Measurements from ENCODE around the gene SPEM2. TPM values are rescaled to one million over a fixed set of nuclear protein-coding genes. Genes with fewer than 3 reads are reported as not detected.
A peak's percentile ranks its signal among the peaks of the same experiment; 100 is the strongest.

SPEM2 gene
- total RNA-seq, 3 donors from 2014 or later (not counting 1 experiment from before 2014, with no cell fraction given), result not detected

DNA sequence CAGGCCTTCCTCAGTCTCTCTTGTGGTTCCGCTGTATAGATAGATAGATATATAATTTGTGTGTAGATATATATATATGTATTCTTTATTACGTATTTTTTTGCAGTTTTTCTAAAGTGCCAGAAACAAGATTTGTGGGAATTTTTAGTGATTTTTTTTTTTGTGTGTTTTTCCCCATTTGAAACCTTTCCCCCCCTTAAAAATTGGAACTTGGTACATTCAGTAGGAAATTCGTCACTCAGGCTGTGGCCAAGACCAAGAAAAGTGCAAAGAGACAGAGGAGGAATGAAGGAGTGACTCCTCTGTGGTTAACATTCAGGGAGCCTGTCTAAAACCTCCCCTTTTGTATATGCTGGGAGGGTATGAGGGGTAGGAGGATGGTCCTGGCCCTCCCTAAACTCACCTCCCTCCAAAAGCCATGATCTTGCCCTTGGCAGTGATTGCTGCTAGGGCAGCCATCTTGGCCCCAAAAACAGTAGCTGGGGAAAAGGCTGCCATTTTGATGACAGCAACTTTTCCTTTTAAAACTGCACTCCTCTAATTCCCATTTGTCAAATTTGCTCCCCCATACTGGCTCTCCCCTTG lies 34.6 kb downstream of the SPEM2 start:
- peaks cover 13% of the 10 kb centered on the region for H3K4me1 ChIP-seq (ENCODE audit: control insufficient read depth, insufficient read depth, low read length)
- Mint-ChIP-seq H3K27ac (peak overlapping the region; percentile 38 to 57), H3K27me3 (ENCODE audit: low read depth in 2 of 2) (no peaks in the 10 kb centered on the region), H3K4me1 (peaks cover 10 to 19% of the 10 kb centered on the region in 2 donors), H3K36me3 (no peaks in the 10 kb centered on the region), H3K9me3 (no peaks in the 10 kb centered on the region), H3K4me3 (no peak overlapping the region)
- ATAC-seq, result no peak
- no peak overlapping the region for H3K4me3 ChIP-seq (ENCODE audit: low read length)
- no peaks in the 10 kb centered on the region for H3K27me3 ChIP-seq (ENCODE audit: control insufficient read depth, insufficient read depth, low read length)
- no peak overlapping the region for H3K27ac ChIP-seq (ENCODE audit: low read length)
- H3K36me3 ChIP-seq (ENCODE audit: control insufficient read depth, insufficient read depth, low read length), result peaks cover 22% of the 10 kb centered on the region
- H3K9me3 ChIP-seq (ENCODE audit: control insufficient read depth, insufficient read depth, low read length), result no peaks in the 10 kb centered on the region
- WGBS (ENCODE audit: insufficient coverage), result 90% methylated on average over 3 of the region's 3 CpGs
- TF ChIP-seq, protein P1, sequence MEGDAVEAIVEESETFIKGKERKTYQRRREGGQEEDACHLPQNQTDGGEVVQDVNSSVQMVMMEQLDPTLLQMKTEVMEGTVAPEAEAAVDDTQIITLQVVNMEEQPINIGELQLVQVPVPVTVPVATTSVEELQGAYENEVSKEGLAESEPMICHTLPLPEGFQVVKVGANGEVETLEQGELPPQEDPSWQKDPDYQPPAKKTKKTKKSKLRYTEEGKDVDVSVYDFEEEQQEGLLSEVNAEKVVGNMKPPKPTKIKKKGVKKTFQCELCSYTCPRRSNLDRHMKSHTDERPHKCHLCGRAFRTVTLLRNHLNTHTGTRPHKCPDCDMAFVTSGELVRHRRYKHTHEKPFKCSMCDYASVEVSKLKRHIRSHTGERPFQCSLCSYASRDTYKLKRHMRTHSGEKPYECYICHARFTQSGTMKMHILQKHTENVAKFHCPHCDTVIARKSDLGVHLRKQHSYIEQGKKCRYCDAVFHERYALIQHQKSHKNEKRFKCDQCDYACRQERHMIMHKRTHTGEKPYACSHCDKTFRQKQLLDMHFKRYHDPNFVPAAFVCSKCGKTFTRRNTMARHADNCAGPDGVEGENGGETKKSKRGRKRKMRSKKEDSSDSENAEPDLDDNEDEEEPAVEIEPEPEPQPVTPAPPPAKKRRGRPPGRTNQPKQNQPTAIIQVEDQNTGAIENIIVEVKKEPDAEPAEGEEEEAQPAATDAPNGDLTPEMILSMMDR (IDR thresholded peaks at IDR 0.05), result no peak
- no peak for DNase-seq
- intact Hi-C loops (cut with micrococcal nuclease), result no loop called here

GRCh38 chr17:7460850-7461660 lies 35.6 kb downstream of the SPEM2 start:
- intact Hi-C loops (cut with micrococcal nuclease), result no loop called here
- H3K27me3 ChIP-seq (ENCODE audit: control insufficient read depth, insufficient read depth, low read length), result no peaks in the 10 kb centered on the region
- peaks cover 8% of the 10 kb centered on the region for H3K4me1 ChIP-seq (ENCODE audit: control insufficient read depth, insufficient read depth, low read length)
- ATAC-seq (no peak), DNase-seq (no peak)
- Mint-ChIP-seq H3K4me1 (peaks cover 4 to 14% of the 10 kb centered on the region in 2 donors), H3K4me3 (no peak overlapping the region), H3K27me3 (ENCODE audit: low read depth in 2 of 2) (no peaks in the 10 kb centered on the region), H3K36me3 (no peaks in the 10 kb centered on the region), H3K27ac (peak overlapping the region in 1 of 2 donors; percentile 24), H3K9me3 (no peaks in the 10 kb centered on the region)
- TF ChIP-seq, protein P1 (IDR thresholded peaks at IDR 0.05), result no peak
- WGBS (ENCODE audit: insufficient coverage), result 97% methylated on average over 6 of the region's 7 CpGs
- H3K27ac ChIP-seq (ENCODE audit: low read length), result no peak overlapping the region
- H3K36me3 ChIP-seq (ENCODE audit: control insufficient read depth, insufficient read depth, low read length), result peaks cover 28% of the 10 kb centered on the region
- H3K9me3 ChIP-seq (ENCODE audit: control insufficient read depth, insufficient read depth, low read length), result no peaks in the 10 kb centered on the region
- H3K4me3 ChIP-seq (ENCODE audit: low read length), result no peak overlapping the region

- peak overlapping the region in 1 of 2 donors; percentile 27 for H3K27ac Mint-ChIP-seq
- H3K27ac ChIP-seq (ENCODE audit: low read length), result no peak overlapping the region
- DNase-seq, result no peak
- H3K4me3 Mint-ChIP-seq, result no peak overlapping the region
- intact Hi-C loops (cut with micrococcal nuclease), result no loop called here
- H3K4me1 Mint-ChIP-seq, result peaks cover 11 to 23% of the 10 kb centered on the region in 2 donors
- H3K4me3 ChIP-seq (ENCODE audit: low read length), result no peak overlapping the region
- H3K27me3 ChIP-seq (ENCODE audit: control insufficient read depth, insufficient read depth, low read length), result no peaks in the 10 kb centered on the region
- H3K9me3 Mint-ChIP-seq, result no peaks in the 10 kb centered on the region
- 95% methylated on average over 44 of the region's 44 CpGs for WGBS (ENCODE audit: insufficient coverage)
- H3K27me3 Mint-ChIP-seq (ENCODE audit: low read depth in 2 of 2), result no peaks in the 10 kb centered on the region
- ATAC-seq, result peak in 1 of 3 donors; percentile 6
- H3K36me3 ChIP-seq (ENCODE audit: control insufficient read depth, insufficient read depth, low read length), result peaks cover 35% of the 10 kb centered on the region
- H3K4me1 ChIP-seq (ENCODE audit: control insufficient read depth, insufficient read depth, low read length), result peaks cover 12% of the 10 kb centered on the region
- TF ChIP-seq, protein P1 (IDR thresholded peaks at IDR 0.05), result no peak
- H3K9me3 ChIP-seq (ENCODE audit: control insufficient read depth, insufficient read depth, low read length), result no peaks in the 10 kb centered on the region
- no peaks in the 10 kb centered on the region for H3K36me3 Mint-ChIP-seq
Observed at GRCh38 chr17:7462474-7463371, 37.3 kb downstream of the SPEM2 start.

All from natural killer cell (primary cell).